Common myeloid progenitor, CD34-positive (primary cell): ENCODE data around the gene TUBG1.

ENCODE experiments used
- CTCF ChIA-PET: fragments of 350-600 bp; sonication (Branson Sonifier 250); formaldehyde crosslinking; loops from one replicate; lab custom pipeline; 2021; ENCODE audit warnings: antibody characterized with exemption; lab: Charles Lee
- POLR2A ChIA-PET: fragments of 350-600 bp; sonication (Branson Sonifier 250); formaldehyde crosslinking; loops from one replicate; lab custom pipeline; 2021; ENCODE audit warnings: antibody characterized with exemption; lab: Charles Lee
- DNase-seq, 3 donors: peaks; one replicate each; pipeline versions ENCODE4 v3.0.0 to v3.0.0-alpha.2; 2013
- H3K27ac ChIP-seq, 2 experiments: 1 replicate in 1 of 2; 2 replicates in 1 of 2; pipeline ENCODE4 v1.7.0; 2013; ENCODE audit warnings: inconsistent platforms in 2 of 2, low read length in 2 of 2, mild to moderate bottlenecking in 2 of 2, low read depth in 1 of 2, moderate library complexity in 1 of 2; ENCODE audit not compliant: severe bottlenecking in 2 of 2, insufficient read depth in 1 of 2, poor library complexity in 1 of 2
- H3K27me3 ChIP-seq, 5 experiments: replicated peaks in 2 of 5; 1 replicate in 3 of 5; 2 replicates in 2 of 5; pipeline versions ENCODE4 v1.6.1 to v1.7.0; 2013; ENCODE audit warnings: low read length in 4 of 5, mild to moderate bottlenecking in 2 of 5, moderate library complexity in 2 of 5, inconsistent platforms in 1 of 5; ENCODE audit not compliant: insufficient read depth in 5 of 5, control insufficient read depth in 4 of 5
- H3K36me3 ChIP-seq, 4 experiments: 1 replicate in 2 of 4; 2 replicates in 2 of 4; pipeline versions ENCODE4 v1.6.1 to v1.7.0; 2013; ENCODE audit warnings: low read length in 3 of 4, control low read depth in 1 of 4, mild to moderate bottlenecking in 1 of 4; ENCODE audit not compliant: control insufficient read depth in 4 of 4, insufficient read depth in 4 of 4
- H3K4me1 ChIP-seq, 4 experiments: 1 replicate in 3 of 4; 2 replicates in 1 of 4; pipeline versions ENCODE4 v1.6.1 to v1.7.1; 2013; ENCODE audit warnings: low read length in 3 of 4, mild to moderate bottlenecking in 3 of 4, control low read depth in 1 of 4, inconsistent platforms in 1 of 4, moderate library complexity in 1 of 4; ENCODE audit not compliant: control insufficient read depth in 4 of 4, insufficient read depth in 4 of 4; ENCODE audit errors: control extremely low read depth in 1 of 4
- H3K4me3 ChIP-seq, 7 experiments: 1 replicate in 4 of 7; 2 replicates in 3 of 7; pipeline versions ENCODE4 v1.5.1 to v1.7.0; 2013; ENCODE audit warnings: mild to moderate bottlenecking in 7 of 7, low read length in 6 of 7, moderate library complexity in 6 of 7, inconsistent platforms in 2 of 7, low read depth in 2 of 7, control low read depth in 1 of 7; ENCODE audit not compliant: insufficient read depth in 4 of 7, control insufficient read depth in 1 of 7; ENCODE audit errors: extremely low read depth in 1 of 7
- H3K9me3 ChIP-seq, 5 experiments: 1 replicate in 4 of 5; 2 replicates in 1 of 5; pipeline versions ENCODE4 v1.6.1 to v1.7.1; 2013; ENCODE audit warnings: low read length in 4 of 5, mild to moderate bottlenecking in 2 of 5, inconsistent platforms in 1 of 5, low read depth in 1 of 5, moderate library complexity in 1 of 5; ENCODE audit not compliant: control insufficient read depth in 4 of 5, insufficient read depth in 2 of 5; ENCODE audit errors: control extremely low read depth in 1 of 5
- WGBS: methylation state at CpG from one replicate; pipeline ENCODE4 v1.1.5; 2013; ENCODE audit not compliant: insufficient coverage; 5-methylcytosine and 5-hydroxymethylcytosine counted together

Gene TUBG1

DNA sequence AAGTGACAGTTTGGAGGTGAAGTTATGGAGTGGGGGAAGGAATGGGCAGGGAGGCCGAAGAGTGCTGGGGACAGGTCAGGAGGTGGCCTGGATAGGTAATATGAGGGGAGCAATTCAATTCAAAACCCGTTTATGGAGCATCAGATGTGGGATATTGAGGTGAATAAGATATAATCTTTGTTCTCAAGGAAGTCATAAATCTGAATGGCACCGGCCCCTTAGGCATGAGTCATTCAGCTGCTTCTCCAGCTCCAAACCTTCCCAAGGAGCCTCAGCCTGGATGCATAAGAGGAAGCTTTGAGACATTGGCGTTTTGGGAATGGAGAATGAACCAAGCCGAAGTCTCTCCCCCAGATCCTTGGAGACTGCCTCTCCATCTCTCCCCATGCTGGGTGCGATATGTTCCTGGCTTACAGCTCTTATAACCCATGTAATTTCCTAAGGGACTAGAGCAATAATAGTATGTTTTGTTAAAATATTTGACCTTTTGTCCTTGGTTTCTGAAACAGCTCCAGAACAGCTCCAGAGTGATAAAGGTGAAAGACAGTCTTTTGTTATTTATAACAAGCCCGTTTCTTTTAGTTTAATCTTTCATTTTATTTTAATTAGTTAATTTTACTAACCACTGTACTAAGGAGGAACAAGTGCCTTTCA lies 51.3 kb downstream of the TUBG1 start:
- CTCF ChIA-PET: interaction anchor here (1.2 to 1.6 kb wide), 4 partner anchors 10 to 81 kb away, joined by 3 to 7 read pairs (median 4); no protein-coding TSS in a partner anchor
- H3K4me3 ChIP-seq: no peak overlapping the region
- peaks cover 0 to 2% (median 0%) of the 10 kb centered on the region in 5 experiments for H3K9me3 ChIP-seq
- no peak overlapping the region for H3K27ac ChIP-seq
- 79% methylated on average over 2 of the region's 7 CpGs for WGBS
- peaks cover 0 to 12% (median 0%) of the 10 kb centered on the region in 4 experiments for H3K36me3 ChIP-seq
- POLR2A ChIA-PET: no interaction called here
- no peak for DNase-seq
- H3K4me1 ChIP-seq: peaks cover 0 to 20% (median 14%) of the 10 kb centered on the region in 4 experiments
- H3K27me3 ChIP-seq: no peaks in the 10 kb centered on the region
